ENCODE data around the gene NRF1.

Gene NRF1

GRCh38 chr7:129688503-129689222 is 77.1 kb downstream of the NRF1 start:
- no peak for DNase-seq

- no peak for DNase-seq
Observed at GRCh38 chr7:129689995-129690581, 78.6 kb downstream of the NRF1 start.

GRCh38 chr7:129690701-129691100 is 79.2 kb downstream of the NRF1 start:
- DNase-seq, result no peak

GRCh38 chr7:129698516-129699418 is 87.2 kb downstream of the NRF1 start:
- no peak for DNase-seq

GRCh38 chr7:129702316-129702715 is 90.8 kb downstream of the NRF1 start:
- DNase-seq, result no peak

- no peak for DNase-seq
Observed at GRCh38 chr7:129702761-129703338, 91.3 kb downstream of the NRF1 start.

- no peak for DNase-seq
Observed at GRCh38 chr7:129703751-129704150, 92.2 kb downstream of the NRF1 start.

GRCh38 chr7:129707910-129708499 is 96.5 kb downstream of the NRF1 start:
- DNase-seq, result no peak

- DNase-seq, result no peak
Observed at GRCh38 chr7:129713544-129713943, 102.0 kb downstream of the NRF1 start.

- DNase-seq, result no peak
Observed at GRCh38 chr7:129714514-129715063, 103.1 kb downstream of the NRF1 start.

GRCh38 chr7:129719980-129720732 is 108.6 kb downstream of the NRF1 start:
- no peak for DNase-seq

- no peak for DNase-seq
Observed at GRCh38 chr7:129721068-129721467, 109.5 kb downstream of the NRF1 start.

- DNase-seq, result no peak
Observed at GRCh38 chr7:129723679-129724078, 112.2 kb downstream of the NRF1 start.

GRCh38 chr7:129724796-129725195 is 113.3 kb downstream of the NRF1 start:
- DNase-seq, result no peak

- DNase-seq, result no peak
Observed at GRCh38 chr7:129728875-129729467, 117.5 kb downstream of the NRF1 start.

GRCh38 chr7:129729511-129729910 is 118.0 kb downstream of the NRF1 start:
- DNase-seq, result no peak

- no peak for DNase-seq
Observed at GRCh38 chr7:129730159-129730558, 118.6 kb downstream of the NRF1 start.

- DNase-seq, result no peak
Observed at GRCh38 chr7:129734400-129734799, 122.9 kb downstream of the NRF1 start.

- no peak for DNase-seq
Observed at GRCh38 chr7:129739427-129739826, 127.9 kb downstream of the NRF1 start.

- DNase-seq, result no peak
Observed at GRCh38 chr7:129740574-129741410, 129.3 kb downstream of the NRF1 start.

All from CD4-positive, alpha-beta T cell treated with Interleukin-4 for 4 hours (primary cell).